CD4-positive, alpha-beta T cell treated with Interleukin-15 for 4 hours (primary cell): ENCODE measurements around the gene FAM25C.
"Not testable (repeated sequence)": the region's sequence is repeated elsewhere in the genome, so short reads cannot be mapped to it uniquely, and the experiment has no call there.

Experiments
- DNase-seq: peaks from one replicate; pipeline ENCODE4 v3.0.0-alpha.2; 2020; ENCODE audit warnings: low spot score

Gene FAM25C

DNA sequence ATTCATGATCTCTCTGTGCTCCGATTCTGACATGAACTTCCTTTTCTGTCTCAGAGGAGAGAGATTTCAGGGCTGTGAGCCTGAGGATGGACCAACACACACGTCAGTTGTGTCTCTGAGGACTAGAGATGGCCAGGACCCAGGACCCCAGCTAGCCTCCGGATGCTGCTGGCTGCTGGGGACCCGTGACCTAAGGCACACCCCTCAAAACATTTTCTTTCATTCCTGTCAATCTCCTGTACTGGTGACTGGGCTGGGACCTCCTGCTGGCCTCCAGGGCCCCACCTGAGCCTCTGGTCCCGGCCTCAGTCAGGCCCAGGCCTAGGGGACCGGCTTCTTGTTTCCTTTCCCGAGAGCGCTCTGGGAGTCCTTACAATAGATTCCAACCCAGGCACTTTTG lies 42.4 kb downstream of the FAM25C start:
- not testable (repeated sequence) for DNase-seq

DNA sequence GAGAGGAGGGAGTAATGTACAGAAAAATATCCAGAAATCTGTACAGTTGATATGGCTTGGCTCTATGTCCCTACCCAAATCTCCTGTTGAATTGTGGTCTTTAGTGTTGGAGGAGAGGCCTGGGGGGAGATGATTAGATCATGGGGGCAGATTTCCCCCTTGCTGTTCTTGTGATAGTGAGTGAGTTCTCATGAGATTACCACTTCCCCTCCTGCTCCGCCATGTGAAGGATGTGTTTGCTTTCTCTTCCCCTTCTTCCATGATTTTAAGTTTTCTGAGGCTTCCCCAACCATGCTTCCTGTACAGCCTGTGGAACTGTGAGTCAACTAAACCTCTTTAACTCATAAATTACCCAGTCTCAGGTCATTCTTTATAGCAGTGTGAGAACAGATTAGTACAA lies 52.2 kb downstream of the FAM25C start:
- DNase-seq: not testable (repeated sequence)
